HG03378 (cell line): ENCODE measurements around the gene PATE3.

Source experiments
- ATAC-seq: cut with Tn5 transposase; IDR thresholded peaks from one replicate; pipeline ENCODE4 v1.9.1; 2021; ENCODE audit warnings: mild to moderate bottlenecking, moderate library complexity; ENCODE audit not compliant: unreplicated experiment

PATE3 gene, protein sequence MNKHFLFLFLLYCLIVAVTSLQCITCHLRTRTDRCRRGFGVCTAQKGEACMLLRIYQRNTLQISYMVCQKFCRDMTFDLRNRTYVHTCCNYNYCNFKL

DNA sequence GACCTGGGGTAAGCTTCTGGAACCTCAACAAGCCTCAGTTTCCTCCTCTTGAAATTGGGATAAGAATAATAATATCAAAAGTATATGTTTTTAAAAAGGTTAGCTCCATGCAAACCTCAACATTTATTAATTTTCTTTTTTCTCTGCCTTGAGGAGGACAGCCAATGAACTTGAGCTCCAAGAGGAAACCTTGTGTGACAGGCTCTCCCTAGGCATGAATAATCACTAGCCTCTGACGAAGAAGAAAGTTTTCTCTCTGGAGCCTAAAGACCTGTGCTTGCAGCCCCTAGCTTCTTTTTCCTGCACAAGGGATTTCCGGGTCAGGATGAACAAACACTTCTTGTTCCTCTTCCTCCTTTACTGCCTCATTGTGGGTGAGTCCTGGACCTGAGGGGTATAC, at the start of gene PATE3:
Gene PATE3, plus strand, starts transcription at position 301 of the 400 bp plus-strand sequence. Its CDS starts 25 bp downstream, at position 326.
- ATAC-seq = no peak

DNA sequence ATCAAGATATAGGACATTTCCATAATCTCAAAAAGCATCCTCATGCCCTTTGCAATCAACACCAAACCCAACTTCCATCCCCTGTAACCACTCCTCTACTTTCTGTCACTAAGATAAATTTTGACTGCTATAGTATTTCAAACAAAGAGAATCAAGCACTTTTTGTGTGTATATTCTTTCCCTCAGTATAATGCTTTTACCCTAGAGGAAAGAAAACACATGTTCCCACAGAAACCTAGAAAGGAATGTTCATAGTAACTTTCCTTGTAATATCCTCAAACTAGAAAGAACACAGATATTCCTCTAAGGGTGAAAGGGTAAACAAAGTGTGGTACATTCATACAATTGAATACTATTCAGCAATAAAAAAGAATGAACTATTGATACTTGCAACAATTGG, 47.3 kb upstream of the PATE3 start:
- ATAC-seq = no peak

DNA sequence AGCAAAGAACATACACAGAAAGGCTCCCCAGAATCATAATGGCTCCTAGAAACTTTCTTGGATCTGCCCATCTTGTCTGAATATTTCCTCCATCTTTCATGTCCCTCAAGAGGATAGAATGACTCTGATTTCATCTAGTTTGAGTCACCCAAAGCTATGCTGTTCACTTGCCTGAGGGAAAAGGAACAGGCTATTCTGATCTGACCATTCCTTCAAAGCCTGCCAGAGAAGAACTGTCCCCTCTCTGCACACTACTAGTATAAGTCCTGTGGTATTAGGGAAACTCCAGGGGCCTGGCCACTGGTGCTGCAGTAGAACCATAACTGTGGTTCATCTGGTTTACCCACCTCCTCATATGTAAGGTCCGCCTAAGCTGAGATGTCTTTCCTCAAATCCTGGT, 44.2 kb upstream of the PATE3 start:
- no peak for ATAC-seq

- ATAC-seq = no peak
Measured at GRCh38 chr11:125745979-125746378, 41.9 kb upstream of the PATE3 start, which contains the start of gene PATE1. PATE1 (plus strand) TSS chr11:125746279; CDS start chr11:125746305, 26 bp downstream.

DNA sequence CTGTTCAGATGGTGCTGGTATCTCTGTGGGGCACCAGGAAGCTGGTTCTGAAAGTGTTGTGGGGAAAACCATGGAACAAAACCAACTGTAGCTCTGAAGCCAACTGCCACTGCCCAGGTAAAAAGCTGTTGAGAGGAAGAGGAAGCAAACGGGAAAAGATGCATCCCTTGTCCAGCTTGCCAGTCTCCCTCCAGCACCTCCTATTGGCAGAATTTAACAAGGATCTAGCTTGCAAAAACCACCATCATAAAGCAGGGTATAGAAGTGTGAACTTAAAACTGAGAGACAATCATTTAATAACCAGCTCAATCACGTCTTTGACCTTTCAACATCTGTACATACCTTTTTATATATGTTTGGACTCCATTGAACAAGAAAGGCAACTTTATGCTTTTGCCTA, 37.3 kb upstream of the PATE3 start:
- ATAC-seq = no peak

DNA sequence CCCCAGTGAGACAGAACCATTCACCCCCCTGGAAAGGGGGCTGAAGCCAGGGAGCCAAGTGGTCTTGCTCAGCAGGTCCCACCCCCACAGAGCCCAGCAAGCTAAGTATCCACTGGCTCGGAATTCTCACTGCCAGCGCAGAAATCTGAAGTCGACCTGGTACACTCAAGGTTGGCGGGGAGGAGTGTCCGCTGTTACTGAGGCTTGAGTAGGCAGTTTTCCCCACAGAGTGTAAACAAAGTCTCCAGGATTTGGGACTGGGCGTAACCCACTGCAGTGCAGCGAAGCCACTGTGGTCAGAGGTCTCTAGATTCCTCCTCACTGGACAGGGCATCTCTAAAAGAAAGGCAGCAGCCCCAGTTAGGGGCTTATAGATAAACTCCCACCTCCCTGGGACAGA, 31.9 kb upstream of the PATE3 start:
- no peak for ATAC-seq

DNA sequence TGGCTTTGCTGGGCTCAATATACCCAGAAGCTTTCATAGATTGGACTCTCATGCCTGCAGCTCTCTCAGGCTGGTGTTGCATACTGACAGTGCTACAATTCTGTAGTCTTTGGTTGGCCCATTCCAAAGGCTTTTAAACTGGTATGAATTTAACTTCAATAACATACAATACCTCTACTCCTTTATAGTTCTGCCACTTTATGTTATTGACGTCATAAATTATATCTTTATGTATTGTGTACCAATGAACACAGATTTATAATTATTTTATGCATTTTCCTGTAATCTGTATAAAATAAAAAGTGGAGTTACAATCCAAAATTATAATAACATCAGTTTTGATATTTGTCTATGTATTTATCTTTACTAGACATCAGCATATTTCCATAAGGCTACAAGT, 25.5 kb upstream of the PATE3 start:
- ATAC-seq = no peak

GRCh38 chr11:125763483-125763882, 24.4 kb upstream of the PATE3 start:
- ATAC-seq = no peak

- no peak for ATAC-seq
Measured at GRCh38 chr11:125766251-125766650, 21.7 kb upstream of the PATE3 start.

DNA sequence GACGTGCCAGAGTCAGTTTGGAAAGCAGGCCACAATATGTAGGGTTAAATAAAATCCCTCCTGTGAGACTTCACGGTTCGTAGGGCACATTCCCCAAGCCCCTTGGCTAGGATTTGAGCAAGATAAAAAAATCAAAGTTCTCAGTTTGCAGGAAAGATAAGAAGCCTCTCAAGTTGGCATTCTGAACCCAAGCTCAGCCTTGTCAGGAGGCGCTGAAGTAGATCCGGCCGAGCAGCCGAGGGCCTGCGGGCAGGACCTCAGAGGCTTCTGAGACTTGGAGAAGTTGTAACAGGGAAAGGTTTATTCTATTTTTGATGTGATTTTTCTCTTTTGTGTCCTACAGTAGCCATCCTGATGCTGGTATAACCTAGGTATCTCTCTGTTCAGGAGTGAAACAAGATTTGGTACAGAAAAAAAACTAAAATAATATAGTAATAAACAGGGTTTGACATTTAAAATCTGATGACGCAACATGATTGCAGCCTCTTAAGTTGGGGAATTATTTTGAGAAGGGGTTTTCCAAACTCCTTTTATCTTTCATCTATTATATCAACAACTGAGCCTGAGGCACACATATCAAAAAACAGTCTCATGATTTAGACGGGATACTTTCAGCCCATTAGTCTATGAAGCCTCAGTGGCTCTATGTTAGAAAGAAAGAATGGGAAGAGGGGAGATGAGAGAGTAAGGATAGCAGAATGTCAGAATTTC, 19.4 kb upstream of the PATE3 start:
- no peak for ATAC-seq

GRCh38 chr11:125770583-125770982, 17.3 kb upstream of the PATE3 start:
- ATAC-seq = no peak

- ATAC-seq = no peak
Measured at GRCh38 chr11:125772834-125773505, 15.0 kb upstream of the PATE3 start.

- ATAC-seq = no peak
Measured at GRCh38 chr11:125773516-125773915, 14.4 kb upstream of the PATE3 start.

DNA sequence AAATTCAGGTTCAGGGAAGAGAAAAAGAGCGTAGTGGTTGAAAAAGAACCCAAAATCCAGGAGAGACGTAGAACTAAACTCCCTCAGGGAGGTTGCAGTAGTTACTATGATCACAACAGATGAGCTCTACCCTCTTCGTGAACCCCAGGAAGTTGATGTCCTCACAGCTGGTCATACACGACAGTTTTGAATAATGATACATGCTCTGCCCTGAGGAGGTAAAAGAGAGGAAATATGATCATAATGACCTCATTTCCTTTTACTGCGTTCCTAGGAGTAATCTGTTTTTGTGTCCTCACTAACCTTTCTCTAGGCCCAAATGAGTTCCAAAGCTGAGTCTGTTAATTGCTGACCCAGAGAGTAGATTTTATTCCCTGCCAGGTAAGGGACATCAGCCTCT, 10.6 kb upstream of the PATE3 start:
- ATAC-seq = no peak

DNA sequence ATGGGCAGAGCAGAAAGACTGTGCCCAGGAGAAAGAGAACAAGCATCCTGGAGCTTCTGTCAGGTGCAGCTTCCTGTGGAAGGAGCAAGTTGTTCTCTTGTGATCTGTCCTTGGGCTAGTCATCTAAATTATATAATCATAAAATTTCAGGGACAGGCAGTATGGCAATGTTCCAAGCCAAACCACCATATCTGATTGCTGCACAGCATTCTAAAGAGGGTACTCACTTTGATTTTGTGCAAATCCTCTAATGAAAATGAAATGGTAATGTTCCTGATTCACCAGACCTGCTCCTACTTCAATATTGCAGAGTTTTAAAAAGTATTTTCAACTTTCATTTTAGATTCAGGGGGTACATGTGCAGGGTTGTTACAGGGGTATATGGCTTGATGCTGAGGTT, 9.2 kb upstream of the PATE3 start, which contains the start of gene PATE2:
Gene PATE2, minus strand, starts transcription at position 101 of the 400 bp plus-strand sequence. Its CDS starts 55 bp downstream, at position 46.
- ATAC-seq = no peak

- ATAC-seq = no peak
Measured at GRCh38 chr11:125784678-125785077, 3.2 kb upstream of the PATE3 start.

DNA sequence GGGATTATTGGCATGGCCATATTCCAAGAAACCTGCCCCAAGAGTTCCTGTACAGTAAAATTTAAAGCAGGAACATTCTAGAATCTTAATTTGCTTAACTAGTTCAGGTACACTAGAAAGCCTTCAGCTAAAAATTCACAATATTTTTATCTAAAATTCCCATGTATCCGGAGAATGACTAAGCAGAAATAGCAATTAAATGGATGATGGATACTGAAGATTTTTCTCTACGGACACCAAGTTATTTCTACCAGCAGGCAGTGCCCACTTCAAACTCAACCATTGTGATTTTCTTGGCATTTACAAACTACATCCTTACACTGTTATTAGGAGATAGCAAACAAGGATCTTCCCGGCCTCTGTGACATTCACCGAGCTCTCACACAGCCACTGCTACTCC, 2.9 kb downstream of the PATE3 start:
- no peak for ATAC-seq

GRCh38 chr11:125797641-125798040, 9.7 kb downstream of the PATE3 start:
- ATAC-seq = no peak

- ATAC-seq = no peak
Measured at GRCh38 chr11:125799808-125800207, 11.9 kb downstream of the PATE3 start.

DNA sequence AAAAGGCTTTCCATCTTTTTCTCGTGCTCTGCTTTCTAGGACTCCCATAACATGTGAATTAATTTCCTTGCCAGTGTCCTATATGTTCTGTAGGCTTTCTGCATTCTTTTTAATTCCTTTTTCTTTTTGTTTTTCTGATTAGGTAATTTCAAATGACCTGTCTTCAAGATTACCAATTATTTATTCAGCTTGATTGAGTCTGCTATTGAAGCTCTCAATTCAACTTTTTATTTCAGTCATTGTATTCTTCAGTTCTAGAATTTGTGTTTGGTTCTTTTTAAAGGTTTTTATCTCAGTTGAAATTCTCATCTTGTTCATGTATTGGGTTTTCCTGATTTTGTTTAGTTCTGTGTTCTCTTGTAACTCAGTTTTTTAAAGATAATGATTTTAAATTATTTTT, 14.5 kb downstream of the PATE3 start:
- ATAC-seq = no peak

DNA sequence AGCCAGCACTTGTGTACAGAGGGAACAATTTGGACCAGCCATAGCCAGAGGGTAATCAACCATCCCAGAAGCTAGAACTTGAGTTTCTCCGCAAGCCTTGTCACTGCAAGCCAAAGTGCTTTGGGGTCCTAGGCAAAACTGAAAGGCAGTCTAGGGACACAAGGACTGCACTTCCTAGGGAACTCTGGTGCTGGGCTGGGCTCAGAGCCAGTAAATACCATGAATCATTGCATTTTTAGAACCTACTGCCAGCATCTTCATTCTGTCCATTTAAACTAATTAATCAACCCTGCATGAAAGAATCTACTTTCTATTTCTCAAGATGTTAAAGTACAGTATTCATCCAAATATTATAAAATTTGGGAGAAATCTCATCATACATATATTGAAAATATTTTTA, 20.0 kb downstream of the PATE3 start:
- no peak for ATAC-seq

- no peak for ATAC-seq
Measured at GRCh38 chr11:125833016-125833415, 45.1 kb downstream of the PATE3 start, which contains the start of gene PATE4. PATE4 (plus strand) TSS chr11:125833316; CDS start chr11:125833360, 44 bp downstream.
